KOPT-K1 (cell line): Measurements from ENCODE around the gene DNAAF8.

Source experiments
- H3K27ac ChIP-seq: fragments of 200-600 bp; sonication (generic); 2 replicates; pipeline ENCODE4 v1.5.1; 2016; ENCODE audit warnings: antibody characterized with exemption, mild to moderate bottlenecking, low read depth, low read length; ENCODE audit not compliant: poor library complexity, severe bottlenecking
- H3K36me3 ChIP-seq: fragments of 200-600 bp; sonication (generic); 2 replicates; pipeline ENCODE4 v1.5.1; 2017; ENCODE audit warnings: antibody characterized with exemption, mild to moderate bottlenecking, low read length, moderate library complexity; ENCODE audit not compliant: insufficient read depth
- H3K9me3 ChIP-seq: fragments of 200-600 bp; sonication (generic); 2 replicates; pipeline ENCODE4 v1.5.1; 2017; ENCODE audit warnings: antibody characterized with exemption, low read length, mild to moderate bottlenecking; ENCODE audit not compliant: insufficient read depth, poor library complexity, severe bottlenecking

The DNAAF8 gene

DNA sequence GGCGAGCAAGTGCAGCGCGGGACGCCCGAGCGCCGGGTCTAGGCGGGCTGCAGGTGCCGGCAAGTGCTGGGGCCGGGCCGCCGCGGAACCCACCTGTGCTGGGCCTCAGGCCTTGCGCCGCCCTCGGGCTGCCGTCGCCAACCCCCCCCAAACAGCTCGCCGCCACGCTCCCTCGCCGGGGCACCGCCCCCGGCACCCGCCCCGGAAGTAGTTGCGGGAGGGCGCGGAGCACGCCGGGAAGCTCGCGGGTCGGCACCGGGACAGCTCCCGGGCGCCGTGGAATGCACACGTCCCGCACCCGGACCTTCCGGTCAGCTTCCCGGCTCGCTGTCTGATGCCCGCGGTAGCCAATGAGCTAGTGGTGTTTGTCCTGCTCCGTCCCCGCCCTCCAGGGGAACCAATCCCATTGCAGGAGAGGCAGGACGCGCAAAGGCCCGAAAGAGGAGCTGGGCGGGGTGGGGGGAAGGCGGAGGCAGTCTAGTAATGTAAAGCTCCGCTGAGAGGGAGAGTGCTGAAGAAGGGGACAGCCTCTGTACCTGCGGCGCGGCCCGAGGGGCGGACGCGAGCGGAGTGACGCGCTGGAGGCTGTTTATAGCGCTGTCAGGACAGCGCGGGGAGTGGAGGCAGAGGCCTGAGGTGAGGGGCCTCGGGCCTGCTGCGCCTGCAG is at the start of gene DNAAF8, which contains the start of gene ANKS3:
Gene DNAAF8, plus strand, starts transcription at position 475 of the 667 bp plus-strand sequence. CDS start 1,978 bp downstream, outside the sequence.
Gene ANKS3, minus strand, starts transcription at position 209 of the 667 bp plus-strand sequence. CDS start 4,122 bp downstream, outside the sequence.
- Histone ChIP-seq H3K36me3 (peaks cover 14% of the 10 kb centered on the region; the same call in 1 of the 2 replicates), H3K9me3 (no peaks in the 10 kb centered on the region), H3K27ac (peak within 1 kb of the TSS; percentile 77)

DNA sequence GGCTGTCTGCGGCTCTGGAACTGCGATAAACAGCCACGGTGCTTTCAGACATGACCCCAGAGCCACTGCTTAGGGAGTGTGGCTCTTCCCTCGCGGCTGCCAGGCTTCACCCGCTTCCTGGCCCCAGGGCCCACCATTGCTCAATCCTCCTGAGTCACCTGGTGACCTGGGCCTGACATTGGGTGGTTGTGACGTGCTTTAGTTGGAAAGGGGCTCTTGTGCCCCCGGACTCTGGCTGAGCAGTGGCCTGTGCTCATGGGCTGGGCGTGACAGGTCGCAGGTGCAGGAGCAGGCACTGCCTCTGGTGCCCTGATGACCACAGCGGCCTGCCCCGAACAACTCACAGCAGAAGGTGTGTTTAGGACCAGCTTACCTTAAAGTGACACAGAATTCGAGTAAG is 49.6 kb upstream of the DNAAF8 start:
- no peaks in the 10 kb centered on the region for H3K9me3 ChIP-seq
- H3K27ac ChIP-seq: no peak overlapping the region
- H3K36me3 ChIP-seq: peaks cover 70% of the 10 kb centered on the region; the same call in 1 of the 2 replicates

DNA sequence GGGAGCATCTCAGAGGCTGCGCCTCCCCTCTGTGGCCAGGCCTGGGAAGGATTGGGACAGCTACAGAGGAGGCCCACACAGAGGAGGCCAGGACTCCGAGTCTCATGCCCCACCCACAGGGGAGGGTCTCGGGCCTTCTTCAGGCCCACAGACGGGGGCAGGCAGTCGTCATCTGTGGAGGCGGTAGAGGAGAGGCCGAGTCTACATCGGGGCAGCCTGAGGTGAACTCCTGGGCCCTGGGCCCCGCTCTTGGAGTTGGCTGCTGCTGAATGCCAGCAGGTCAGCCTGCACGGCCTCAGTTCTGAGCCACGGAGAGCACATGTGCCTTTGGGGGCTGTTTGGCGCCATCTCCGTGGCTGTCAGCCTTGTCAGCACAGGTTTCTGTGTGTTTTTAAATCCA is 49.0 kb upstream of the DNAAF8 start:
- no peak overlapping the region for H3K27ac ChIP-seq
- H3K9me3 ChIP-seq: no peaks in the 10 kb centered on the region
- peaks cover 68% of the 10 kb centered on the region; the same call in 1 of the 2 replicates for H3K36me3 ChIP-seq

DNA sequence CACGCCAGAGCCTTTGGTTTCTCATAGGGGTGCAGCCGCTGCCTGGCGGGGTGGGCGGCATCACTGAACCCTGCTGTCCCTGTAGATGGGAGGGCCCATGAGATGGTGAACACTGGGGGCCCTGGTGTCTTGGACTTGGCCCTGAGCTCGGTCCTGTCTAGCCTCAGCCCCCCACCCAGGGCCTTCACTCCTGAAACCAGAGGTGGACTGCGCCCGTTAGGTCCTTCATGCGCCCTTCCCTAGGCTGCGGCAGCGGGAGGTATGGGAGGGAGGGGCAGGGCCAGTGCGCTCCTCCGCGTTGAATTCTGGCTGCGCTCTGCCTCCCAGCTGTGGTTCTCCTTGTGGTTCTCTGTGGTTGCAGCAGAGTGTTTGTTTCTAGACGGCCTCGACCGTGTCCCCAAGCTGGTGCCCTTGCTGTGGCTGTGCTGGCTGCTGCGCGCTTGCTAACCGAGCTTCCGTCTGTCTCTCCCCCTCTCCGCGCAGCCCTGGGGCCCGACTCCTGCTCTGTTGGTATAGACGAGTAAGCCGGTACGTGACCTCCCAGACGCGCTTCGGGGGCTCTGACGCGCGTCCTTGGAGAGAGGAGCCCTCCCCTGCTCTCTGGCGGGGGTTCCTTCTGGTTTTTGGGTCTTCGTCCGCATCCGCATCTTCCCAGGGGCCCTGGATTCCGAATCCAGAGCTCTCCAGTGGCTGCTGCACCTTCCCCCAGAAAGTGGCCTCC is 48.4 kb upstream of the DNAAF8 start:
- Histone ChIP-seq H3K9me3 (no peaks in the 10 kb centered on the region), H3K27ac (no peak overlapping the region), H3K36me3 (peaks cover 67% of the 10 kb centered on the region; the same call in 1 of the 2 replicates)

DNA sequence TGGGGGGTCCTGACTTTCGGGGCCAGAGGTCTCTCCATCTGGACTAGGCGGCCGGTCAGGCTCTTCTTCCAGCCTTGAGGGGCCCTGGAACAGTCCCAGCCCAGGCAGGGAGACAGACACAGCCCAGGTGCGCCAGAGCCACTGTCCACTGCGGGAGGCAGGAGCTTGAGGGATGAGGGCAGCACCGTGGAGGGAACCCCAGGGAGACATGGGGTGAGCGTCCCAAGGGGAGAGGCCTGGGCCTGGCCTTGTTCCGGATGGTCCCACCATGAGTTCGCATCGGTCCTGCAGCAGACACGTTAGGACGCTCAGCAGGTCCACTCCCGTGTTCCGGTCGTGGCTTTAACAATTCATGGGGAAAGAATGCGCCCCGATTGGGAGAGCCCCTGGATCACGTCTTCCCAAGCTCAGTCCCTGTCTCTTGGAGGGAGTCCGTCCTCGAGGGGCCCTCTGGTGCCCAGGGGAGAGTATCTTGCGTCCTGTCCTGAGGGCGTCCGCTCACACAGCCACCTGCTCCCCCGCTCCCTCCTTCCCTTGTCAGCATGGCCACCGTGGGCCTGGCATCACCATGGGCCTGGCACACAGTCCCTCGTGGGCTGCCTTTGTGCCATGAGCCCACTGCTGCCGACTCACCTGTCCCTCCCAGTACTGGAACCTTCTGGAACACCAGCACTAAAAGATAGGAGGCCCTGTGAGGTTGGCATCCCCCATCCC is 47.7 kb upstream of the DNAAF8 start:
- H3K27ac ChIP-seq: no peak overlapping the region
- H3K36me3 ChIP-seq: peaks cover 61% of the 10 kb centered on the region; the same call in 1 of the 2 replicates
- no peaks in the 10 kb centered on the region for H3K9me3 ChIP-seq

DNA sequence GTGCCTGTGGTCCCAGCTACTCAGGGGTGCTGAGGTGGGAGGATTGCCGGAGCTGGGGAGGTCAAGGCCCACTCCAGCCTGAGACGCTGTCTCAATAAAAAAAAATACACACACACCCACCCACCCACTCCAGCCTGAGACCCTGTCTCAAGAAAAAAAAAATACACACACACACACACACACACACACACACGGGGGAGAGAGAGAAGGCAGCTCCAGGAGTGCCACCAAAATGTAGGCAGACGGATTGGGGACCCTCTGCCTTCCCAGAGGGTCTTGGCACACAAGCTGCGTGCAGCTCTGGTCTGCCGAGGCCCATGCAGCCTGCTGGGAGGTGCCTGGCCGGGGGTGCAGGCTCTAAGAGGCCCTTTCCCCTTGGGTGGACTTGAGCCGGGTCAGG is 46.9 kb upstream of the DNAAF8 start:
- H3K27ac ChIP-seq: no peak overlapping the region
- peaks cover 53% of the 10 kb centered on the region; the same call in 1 of the 2 replicates for H3K36me3 ChIP-seq
- no peaks in the 10 kb centered on the region for H3K9me3 ChIP-seq

DNA sequence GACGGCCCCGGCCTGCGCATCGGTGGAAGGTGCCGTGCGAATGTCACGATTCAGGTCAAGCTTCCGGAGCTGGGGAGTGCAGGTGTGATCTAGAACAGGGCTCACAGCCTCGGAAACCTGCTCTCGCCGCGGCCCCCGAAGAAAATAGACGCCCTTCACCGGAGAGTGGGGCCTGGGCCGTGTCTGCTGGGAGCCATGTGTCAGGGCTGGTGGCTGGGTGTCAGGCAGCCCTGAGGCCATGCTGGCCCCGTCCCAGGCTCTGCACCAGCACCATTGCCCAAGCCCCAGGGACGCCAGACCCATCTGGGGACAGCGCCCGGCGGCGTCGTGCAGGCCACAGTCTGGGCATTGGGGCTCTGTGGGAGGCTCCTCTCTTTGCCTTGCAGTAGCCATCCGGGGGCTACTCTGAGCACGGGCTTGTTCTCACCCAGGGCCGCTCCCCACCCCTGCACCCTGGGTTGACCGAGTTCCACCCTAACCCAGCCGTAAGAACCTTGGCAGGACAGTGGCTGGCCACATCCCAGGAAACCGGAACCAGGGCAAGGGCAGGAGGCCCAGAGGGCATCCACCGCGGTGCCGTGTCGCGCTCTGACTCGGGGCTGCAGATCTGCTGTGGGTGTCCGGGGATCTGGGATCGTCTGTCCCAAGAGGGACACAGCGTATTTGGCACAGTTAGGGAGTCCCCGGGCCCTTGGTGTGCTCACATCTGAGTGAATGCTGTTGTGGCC is 46.2 kb upstream of the DNAAF8 start:
- peaks cover 47% of the 10 kb centered on the region; the same call in 1 of the 2 replicates for H3K36me3 ChIP-seq
- H3K9me3 ChIP-seq: no peaks in the 10 kb centered on the region
- H3K27ac ChIP-seq: no peak overlapping the region

DNA sequence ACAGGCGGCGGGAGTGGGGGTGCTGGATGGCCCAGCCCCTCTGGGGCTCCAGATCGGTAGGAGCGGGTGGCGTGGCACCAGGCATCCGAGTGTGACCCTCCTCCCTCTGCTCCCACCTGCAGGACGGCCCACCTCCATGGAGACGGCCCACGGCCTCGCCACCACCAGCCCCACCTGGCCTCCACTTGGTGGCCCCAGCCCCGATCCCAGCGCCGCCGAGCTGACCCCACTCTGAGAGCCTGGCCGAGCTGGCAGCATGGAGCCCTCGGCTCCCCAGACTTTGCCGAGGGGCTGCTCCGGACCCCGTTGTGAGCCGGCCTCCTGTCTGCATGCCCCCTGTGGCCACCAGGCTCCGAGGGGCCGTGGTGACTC is 45.7 kb upstream of the DNAAF8 start:
- Histone ChIP-seq H3K36me3 (peaks cover 41% of the 10 kb centered on the region; the same call in 1 of the 2 replicates), H3K27ac (no peak overlapping the region), H3K9me3 (no peaks in the 10 kb centered on the region)

DNA sequence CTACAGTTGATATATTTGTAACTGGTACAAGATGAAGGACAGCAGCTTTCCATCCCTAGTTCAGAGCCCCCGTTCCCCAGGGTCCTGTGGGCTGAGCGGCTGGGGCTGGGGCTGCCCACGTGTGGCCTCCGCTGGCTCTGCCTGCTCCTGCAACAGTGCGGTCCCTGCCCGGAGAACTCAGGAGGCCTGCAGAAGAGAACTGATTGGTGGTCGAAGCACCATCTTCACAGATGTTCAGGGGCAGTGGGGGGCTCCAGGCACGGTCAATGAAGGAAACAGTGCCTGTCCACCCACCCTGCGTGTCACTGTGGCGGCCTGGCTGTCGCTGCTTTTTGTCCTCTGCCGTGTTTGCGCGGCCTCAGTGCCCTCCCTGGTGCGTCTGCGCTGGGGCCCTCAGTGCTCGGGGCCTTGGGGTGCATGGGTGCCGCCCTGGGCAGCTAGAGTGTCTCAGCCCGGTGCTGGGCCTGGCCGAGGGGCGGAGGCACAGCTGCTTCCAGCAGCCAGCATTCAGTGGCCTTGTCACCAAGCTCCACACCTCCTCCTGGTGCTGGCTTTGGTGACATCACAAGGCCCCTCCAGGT is 45.2 kb upstream of the DNAAF8 start:
- Histone ChIP-seq H3K27ac (no peak overlapping the region), H3K36me3 (peaks cover 36% of the 10 kb centered on the region; the same call in 1 of the 2 replicates), H3K9me3 (no peaks in the 10 kb centered on the region)

DNA sequence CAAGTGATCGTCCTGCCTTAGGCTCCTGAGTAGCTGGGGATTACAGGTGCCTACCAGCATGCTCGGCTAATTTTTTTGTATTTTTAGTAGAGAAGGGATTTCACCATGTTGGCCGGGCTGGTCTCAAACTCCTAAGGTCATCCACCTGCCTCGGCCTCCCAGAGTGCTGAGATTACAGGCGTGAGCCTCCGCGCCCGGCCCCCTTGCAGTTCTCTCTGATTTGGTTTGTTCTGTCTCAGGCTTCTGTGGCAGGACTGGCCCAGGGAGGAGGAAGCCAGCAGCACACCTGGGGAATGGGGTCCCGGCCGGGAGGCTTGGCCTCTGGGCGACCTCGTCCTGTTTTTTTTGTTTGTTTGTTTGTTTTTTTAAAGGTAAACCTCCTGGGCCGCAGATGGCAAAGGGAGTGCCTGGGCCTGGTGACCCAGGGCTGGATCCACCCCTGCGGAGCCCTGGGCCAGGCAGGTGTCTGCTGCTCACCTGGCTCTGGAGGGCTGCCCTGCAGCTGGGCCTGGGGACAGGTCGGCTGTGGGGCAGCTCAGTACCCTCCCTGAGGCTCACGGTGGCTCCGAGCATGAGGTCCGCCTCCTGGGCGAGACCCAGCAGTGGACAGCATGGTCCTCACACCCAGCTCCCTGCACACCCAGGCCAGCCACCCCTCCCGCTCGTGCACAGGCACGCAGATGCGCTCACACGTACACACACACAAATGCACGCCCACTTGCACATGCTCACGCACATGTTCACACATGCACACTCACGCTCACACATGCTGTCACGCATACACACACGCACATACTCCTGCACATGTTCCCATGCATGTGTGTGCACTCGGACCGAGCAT is 44.3 kb upstream of the DNAAF8 start:
- H3K9me3 ChIP-seq: no peaks in the 10 kb centered on the region
- H3K27ac ChIP-seq: no peak overlapping the region
- H3K36me3 ChIP-seq: peaks cover 30% of the 10 kb centered on the region

DNA sequence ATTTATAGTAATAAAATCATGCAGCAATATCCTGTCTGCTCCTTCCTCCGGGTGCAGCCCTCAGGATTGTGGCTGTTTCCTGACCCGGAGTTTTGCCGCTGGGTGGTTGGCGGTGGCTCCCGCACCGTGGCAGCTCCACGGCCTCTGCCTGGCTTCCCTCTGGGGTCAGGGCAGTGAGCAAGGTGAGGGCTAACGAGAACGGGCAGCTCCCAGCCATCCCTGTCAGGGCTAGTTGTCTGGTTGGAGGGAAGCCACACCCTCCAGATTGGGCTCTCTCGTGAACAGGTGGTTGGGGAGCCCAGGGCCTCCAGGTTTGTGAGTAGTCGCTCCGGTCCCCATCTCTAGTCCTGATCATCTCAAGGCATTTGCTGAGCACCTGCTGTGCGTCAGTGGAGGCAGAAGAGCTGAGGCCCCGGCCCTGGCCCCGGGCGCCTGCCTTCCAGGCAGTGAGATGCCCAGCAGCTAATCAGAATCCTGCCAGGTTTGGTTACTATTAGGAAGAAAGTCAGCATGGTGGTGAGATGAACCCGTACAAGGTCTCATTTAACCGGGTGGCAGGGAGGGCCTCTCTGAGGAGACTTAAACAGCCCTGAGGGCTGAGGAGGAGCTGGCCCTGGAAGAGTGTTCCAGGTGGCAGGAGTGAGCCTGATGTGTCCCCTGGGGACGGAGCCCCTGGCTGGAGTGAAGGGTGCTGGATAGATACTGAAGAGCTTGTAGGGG is 43.2 kb upstream of the DNAAF8 start:
- no peak overlapping the region for H3K27ac ChIP-seq
- no peaks in the 10 kb centered on the region for H3K9me3 ChIP-seq
- H3K36me3 ChIP-seq: peaks cover 34% of the 10 kb centered on the region

DNA sequence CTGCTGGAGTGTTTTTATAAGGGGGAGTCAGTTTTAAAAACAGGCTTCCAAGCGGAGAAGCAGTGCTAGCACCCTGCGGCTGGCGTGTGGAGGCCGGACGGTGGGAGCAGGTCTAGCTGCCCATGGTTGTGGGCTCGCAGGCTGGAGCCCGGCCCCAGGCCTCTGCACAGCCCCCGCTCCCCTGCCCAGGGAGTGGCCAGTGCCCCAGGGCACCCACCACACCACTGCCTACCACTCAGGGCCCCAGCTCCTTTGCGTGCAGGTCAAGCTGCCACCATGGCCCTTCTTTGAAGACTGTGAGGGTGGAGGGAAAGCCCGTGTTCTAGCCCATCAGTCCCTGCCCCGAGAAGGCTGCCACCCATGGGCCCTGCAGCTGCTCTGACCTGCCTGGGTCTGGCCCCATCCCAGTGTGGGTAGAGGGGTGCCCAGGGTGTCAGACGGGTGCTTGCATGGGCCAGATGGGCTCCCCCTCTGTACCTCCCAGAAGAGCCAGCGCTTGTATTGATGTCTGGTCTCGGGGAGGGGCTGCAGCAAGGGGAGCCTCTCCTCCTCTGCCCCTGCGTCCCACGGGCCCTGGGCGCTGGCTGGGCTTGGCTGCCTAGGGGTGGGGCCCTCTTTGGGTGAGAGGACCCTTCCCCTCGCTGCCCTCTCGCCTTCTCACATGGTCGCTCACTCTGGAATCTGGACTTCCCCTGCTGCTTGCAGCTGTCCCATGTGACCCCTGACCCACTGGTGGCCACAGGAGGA is 42.5 kb upstream of the DNAAF8 start:
- no peak overlapping the region for H3K27ac ChIP-seq
- H3K36me3 ChIP-seq: peaks cover 34% of the 10 kb centered on the region
- no peaks in the 10 kb centered on the region for H3K9me3 ChIP-seq
